Measurements from ENCODE around the gene CPN2.

GRCh38 chr3:194332858-194333211, 18.3 kb downstream of the CPN2 start:
- no peak for TF ChIP-seq POLR2A (IDR thresholded peaks at IDR 0.05)
- TF ChIP-seq CTCF (IDR thresholded peaks at IDR 0.05) = no peak

Measured in lower leg skin (tissue), 3 donors.